Cardiac muscle cell (in vitro differentiated cells and primary cell): ENCODE data around the gene CAPN10. TPM values are rescaled to one million over a fixed set of nuclear protein-coding genes. Genes with fewer than 3 reads are reported as not detected.

ENCODE experiments used
- DNase-seq, 2 donors: peaks; one replicate each; pipeline versions ENCODE4 v3.0.0 to v3.0.0-alpha.2; 2010 to 2017; ENCODE audit warnings: low read depth in 1 of 2, low spot score in 1 of 2
- H3K27ac ChIP-seq: fragments of 200-600 bp; sonication (generic); 2 replicates; pipeline ENCODE4 v1.5.1; 2016
- H3K27me3 ChIP-seq: fragments of 200-600 bp; sonication (generic); 2 replicates; pipeline ENCODE4 v1.6.0; 2016; ENCODE audit warnings: control low read depth
- H3K36me3 ChIP-seq: fragments of 200-600 bp; sonication (generic); 2 replicates; pipeline ENCODE4 v1.5.1; 2016; ENCODE audit warnings: control low read depth
- H3K4me1 ChIP-seq: fragments of 200-600 bp; sonication (generic); 2 replicates; pipeline ENCODE4 v1.8.1; 2017; ENCODE audit warnings: low read depth, mild to moderate bottlenecking, mixed run types
- H3K4me3 ChIP-seq: fragments of 200-600 bp; sonication (generic); 2 replicates; pipeline ENCODE4 v1.5.1; 2016; ENCODE audit warnings: mild to moderate bottlenecking
- H3K9me3 ChIP-seq: fragments of 200-600 bp; sonication (generic); 2 replicates; pipeline ENCODE4 v1.5.1; 2017; ENCODE audit warnings: low read depth, mild to moderate bottlenecking, control low read depth
- polyA plus RNA-seq: library from polyadenylated mRNA; unstranded; fragments of >200 nt; fragmentation: Nextera tagmentation; extraction: Ambion mirVana; gene quantifications from 2 replicates; pipeline ENCODE4 v1.2.1, GENCODE V29; 2016
- total RNA-seq: library from RNA; depleted of rRNA; stranded (reverse); fragments of >200 nt; gene quantifications from 2 replicates; pipeline ENCODE4 v1.2.3, GENCODE V29; 2016
- TF ChIP-seq, protein P1 (sequence below): IDR thresholded peaks from 2 replicates; pipeline ENCODE4 v1.5.1; 2012; ENCODE audit warnings: low read depth, mild to moderate bottlenecking, low read length

Gene CAPN10
- total and polyA plus RNA-seq, 2 experiments from 2014 or later = 60.8 to 62.8 TPM

DNA sequence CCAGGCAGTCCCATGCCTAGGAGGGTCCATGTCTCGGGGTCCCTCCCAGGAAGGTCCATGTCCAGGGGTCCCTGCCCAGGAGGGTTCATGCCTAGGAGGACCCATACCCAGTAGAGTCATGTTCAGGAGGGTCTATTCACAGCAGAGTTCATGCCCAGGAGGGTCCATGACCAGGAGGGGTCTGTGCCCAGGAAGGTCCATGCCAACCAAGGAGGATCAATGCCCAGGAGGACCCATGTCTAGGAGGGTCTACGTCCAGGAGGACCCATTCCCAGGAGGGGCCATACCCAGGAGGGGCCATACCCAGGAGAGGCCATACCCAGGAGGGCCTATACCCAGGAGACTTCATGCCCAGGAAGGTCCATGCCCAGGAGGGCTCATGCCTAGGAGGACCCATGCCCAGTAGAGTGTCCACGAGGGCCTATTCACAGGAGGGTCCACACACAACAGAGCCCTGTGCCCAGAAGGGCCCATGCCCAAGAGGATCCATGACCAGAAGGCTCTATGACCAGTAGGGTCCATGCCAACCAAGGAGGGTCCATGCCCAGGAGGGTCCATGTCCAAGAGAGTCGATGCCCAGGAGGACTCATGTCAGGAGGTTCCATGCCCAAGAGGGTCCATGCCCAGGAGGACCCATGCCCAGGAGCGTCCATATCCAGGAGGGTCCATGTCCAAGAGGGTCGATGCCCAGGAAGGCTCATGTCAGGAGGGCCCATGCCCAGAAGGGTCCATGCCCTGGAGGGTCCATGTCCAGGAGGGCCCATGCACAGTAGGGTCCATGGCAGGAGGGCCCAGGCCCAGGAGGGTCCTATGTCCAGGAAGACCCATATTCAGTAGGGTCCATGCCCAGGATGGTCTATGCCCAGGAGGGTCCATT lies 48.8 kb downstream of the CAPN10 start:
- no peaks in the 10 kb centered on the region for H3K4me1 ChIP-seq
- no peak overlapping the region for H3K4me3 ChIP-seq
- H3K36me3 ChIP-seq = no peaks in the 10 kb centered on the region
- H3K27me3 ChIP-seq = no peaks in the 10 kb centered on the region
- no peaks in the 10 kb centered on the region for H3K9me3 ChIP-seq
- TF ChIP-seq, protein P1, sequence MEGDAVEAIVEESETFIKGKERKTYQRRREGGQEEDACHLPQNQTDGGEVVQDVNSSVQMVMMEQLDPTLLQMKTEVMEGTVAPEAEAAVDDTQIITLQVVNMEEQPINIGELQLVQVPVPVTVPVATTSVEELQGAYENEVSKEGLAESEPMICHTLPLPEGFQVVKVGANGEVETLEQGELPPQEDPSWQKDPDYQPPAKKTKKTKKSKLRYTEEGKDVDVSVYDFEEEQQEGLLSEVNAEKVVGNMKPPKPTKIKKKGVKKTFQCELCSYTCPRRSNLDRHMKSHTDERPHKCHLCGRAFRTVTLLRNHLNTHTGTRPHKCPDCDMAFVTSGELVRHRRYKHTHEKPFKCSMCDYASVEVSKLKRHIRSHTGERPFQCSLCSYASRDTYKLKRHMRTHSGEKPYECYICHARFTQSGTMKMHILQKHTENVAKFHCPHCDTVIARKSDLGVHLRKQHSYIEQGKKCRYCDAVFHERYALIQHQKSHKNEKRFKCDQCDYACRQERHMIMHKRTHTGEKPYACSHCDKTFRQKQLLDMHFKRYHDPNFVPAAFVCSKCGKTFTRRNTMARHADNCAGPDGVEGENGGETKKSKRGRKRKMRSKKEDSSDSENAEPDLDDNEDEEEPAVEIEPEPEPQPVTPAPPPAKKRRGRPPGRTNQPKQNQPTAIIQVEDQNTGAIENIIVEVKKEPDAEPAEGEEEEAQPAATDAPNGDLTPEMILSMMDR = no peak
- DNase-seq = no peak
- no peak overlapping the region for H3K27ac ChIP-seq

DNA sequence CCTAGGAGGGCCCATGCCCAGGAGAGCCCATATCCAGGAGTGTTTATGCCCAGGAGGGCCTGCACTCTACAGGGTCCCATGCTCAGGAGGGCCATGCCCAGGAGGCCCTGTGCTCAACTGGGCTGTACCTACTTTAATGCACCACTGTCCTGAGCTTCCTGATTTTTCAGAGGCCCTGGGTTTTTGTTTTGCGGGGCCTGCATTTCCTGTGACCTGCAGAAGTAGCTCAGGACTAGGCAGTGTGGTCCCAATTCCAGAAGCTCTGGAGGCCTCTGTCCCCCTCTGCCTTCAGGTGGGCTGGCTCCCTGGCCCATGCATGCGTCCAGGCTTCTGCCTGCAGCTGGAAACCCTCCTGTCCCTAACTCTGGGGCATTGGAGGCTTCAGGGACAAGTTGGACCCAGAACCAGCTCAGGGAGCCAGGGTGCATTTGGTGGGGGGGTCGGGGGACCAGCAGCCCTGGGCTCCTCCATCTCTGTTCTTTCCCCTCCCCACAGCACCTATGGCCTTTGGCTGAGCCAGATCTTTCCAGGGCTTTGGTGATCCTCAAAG lies 49.5 kb downstream of the CAPN10 start:
- no peak overlapping the region for H3K4me3 ChIP-seq
- TF ChIP-seq, protein P1 = no peak
- no peak for DNase-seq
- no peaks in the 10 kb centered on the region for H3K9me3 ChIP-seq
- no peaks in the 10 kb centered on the region for H3K4me1 ChIP-seq
- H3K27me3 ChIP-seq = no peaks in the 10 kb centered on the region
- H3K27ac ChIP-seq = no peak overlapping the region
- no peaks in the 10 kb centered on the region for H3K36me3 ChIP-seq

DNA sequence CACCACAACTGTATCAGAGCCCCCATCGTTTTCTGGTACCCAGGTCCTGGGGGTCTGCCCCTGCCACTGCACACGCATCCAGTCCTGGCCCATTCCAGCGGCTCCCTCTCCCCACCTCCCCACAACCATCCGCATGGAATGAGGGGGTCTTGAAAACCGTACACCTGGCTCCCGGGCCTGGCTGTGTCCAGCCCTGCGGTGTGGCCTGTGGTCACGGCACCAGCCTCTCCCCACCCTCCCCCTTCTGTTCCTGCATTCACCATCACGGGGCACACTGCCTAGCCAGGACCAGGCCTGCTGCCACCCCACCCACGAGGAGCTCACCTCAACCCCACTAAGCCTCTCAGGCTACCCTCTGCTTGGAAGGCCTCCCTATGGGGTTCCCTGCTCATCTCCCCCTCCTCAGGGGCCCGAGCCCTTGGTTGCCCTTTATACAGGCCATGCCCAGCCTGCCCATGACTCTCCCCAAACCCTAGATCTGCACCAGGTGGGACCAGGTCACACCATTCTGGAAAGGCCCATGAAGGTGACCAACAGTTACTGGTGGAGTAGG lies 50.1 kb downstream of the CAPN10 start:
- Histone ChIP-seq H3K36me3 (no peaks in the 10 kb centered on the region), H3K27ac (no peak overlapping the region), H3K4me1 (no peaks in the 10 kb centered on the region), H3K27me3 (no peaks in the 10 kb centered on the region), H3K9me3 (no peaks in the 10 kb centered on the region), H3K4me3 (no peak overlapping the region)
- no peak for DNase-seq
- TF ChIP-seq, protein P1 = no peak

GRCh38 chr2:240637116-240637900 lies 50.8 kb downstream of the CAPN10 start:
- TF ChIP-seq, protein P1 = no peak
- H3K4me1 ChIP-seq = no peaks in the 10 kb centered on the region
- no peaks in the 10 kb centered on the region for H3K36me3 ChIP-seq
- H3K4me3 ChIP-seq = no peak overlapping the region
- no peaks in the 10 kb centered on the region for H3K27me3 ChIP-seq
- no peak for DNase-seq
- H3K27ac ChIP-seq = no peak overlapping the region
- no peaks in the 10 kb centered on the region for H3K9me3 ChIP-seq

DNA sequence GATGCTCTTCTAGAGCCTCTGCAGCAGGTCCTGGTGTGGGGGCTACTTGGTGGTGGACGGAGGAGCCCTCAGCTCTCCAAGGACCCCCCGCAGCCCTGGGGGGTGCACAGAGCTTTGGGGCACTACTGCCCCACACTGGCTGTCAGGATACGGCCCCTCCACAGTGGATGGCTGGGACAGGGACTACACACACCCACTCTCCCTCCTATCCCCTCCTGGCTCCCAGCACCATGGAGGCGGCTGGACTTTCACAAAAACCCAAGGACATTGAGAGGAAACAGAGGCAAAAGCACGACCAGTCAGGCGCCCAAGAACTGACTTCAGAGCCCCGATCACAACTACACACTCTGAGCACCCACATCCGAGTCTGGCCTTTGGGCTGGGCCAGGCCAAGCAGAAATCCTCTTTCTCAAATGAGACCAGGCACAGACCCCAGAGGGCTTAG lies 51.4 kb downstream of the CAPN10 start:
- Histone ChIP-seq H3K36me3 (no peaks in the 10 kb centered on the region), H3K9me3 (no peaks in the 10 kb centered on the region), H3K27me3 (no peaks in the 10 kb centered on the region), H3K27ac (no peak overlapping the region), H3K4me1 (no peaks in the 10 kb centered on the region), H3K4me3 (no peak overlapping the region)
- TF ChIP-seq, protein P1 = no peak
- no peak for DNase-seq
